Measurements from ENCODE around the gene ASCL1.

DNA sequence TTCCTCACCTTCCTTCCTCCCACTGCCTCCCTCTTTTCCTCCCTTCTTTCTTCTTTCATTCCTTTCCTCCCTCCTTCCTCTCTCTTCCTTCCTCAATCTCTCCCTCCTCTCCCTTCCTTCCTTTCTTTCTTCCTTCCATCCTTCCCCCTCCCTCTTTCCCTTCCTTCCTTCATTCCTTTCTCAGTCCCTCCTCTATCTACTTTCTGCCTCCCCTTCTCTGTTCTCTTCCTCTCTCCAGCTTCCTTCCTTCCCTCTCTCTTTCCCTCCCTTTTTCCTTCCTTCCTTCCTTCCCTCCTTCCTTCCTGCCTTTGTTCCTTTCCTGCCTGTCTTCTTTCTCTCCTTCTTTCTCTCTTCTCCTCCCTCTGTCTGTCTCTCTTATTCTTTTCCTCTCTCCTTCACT is 16.1 kb downstream of the ASCL1 start:
- TF ChIP-seq, protein P1, sequence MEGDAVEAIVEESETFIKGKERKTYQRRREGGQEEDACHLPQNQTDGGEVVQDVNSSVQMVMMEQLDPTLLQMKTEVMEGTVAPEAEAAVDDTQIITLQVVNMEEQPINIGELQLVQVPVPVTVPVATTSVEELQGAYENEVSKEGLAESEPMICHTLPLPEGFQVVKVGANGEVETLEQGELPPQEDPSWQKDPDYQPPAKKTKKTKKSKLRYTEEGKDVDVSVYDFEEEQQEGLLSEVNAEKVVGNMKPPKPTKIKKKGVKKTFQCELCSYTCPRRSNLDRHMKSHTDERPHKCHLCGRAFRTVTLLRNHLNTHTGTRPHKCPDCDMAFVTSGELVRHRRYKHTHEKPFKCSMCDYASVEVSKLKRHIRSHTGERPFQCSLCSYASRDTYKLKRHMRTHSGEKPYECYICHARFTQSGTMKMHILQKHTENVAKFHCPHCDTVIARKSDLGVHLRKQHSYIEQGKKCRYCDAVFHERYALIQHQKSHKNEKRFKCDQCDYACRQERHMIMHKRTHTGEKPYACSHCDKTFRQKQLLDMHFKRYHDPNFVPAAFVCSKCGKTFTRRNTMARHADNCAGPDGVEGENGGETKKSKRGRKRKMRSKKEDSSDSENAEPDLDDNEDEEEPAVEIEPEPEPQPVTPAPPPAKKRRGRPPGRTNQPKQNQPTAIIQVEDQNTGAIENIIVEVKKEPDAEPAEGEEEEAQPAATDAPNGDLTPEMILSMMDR (conservative IDR thresholded peaks at IDR 0.05): no peak
- TF ChIP-seq EZH2 (IDR thresholded peaks at IDR 0.05; ENCODE audit: low read depth): no peak

Measured in PC-9 (cell line).